HUES64 (cell line): ENCODE results near the gene TOR1AIP2.
A peak's percentile ranks its signal among the peaks of the same experiment; 100 is the strongest.

ENCODE experiments used
- H3K27ac ChIP-seq: 2 replicates; pipeline ENCODE4 v1.7.0; 2013; ENCODE audit warnings: low read depth, low read length, inconsistent platforms
- H3K27me3 ChIP-seq: 2 replicates; pipeline ENCODE4 v1.6.1; 2013; ENCODE audit warnings: mild to moderate bottlenecking, low read length; ENCODE audit not compliant: insufficient read depth
- H3K36me3 ChIP-seq: 2 replicates; pipeline ENCODE4 v1.6.1; 2013; ENCODE audit warnings: mild to moderate bottlenecking, low read length; ENCODE audit not compliant: insufficient read depth
- H3K4me1 ChIP-seq: 2 replicates; pipeline ENCODE4 v1.6.1; 2013; ENCODE audit warnings: mild to moderate bottlenecking, low read length, moderate library complexity; ENCODE audit not compliant: insufficient read depth
- H3K4me3 ChIP-seq: 2 replicates; pipeline ENCODE4 v1.5.1; 2013; ENCODE audit warnings: mild to moderate bottlenecking, low read length, moderate library complexity
- H3K9ac ChIP-seq: 2 replicates; pipeline ENCODE4 v1.6.1; 2013; ENCODE audit warnings: mild to moderate bottlenecking, low read depth, low read length
- H3K9me3 ChIP-seq: 2 replicates; pipeline ENCODE4 v1.6.1; 2013; ENCODE audit warnings: low read depth, low read length; ENCODE audit not compliant: insufficient read depth
- WGBS: fragments of 150-250, 120-280 bp; methylation state at CpG from one replicate; pipeline ENCODE4 v1.1.7; 2013; ENCODE audit warnings: missing lambda C conversion rate; 5-methylcytosine and 5-hydroxymethylcytosine counted together

Gene TOR1AIP2

DNA sequence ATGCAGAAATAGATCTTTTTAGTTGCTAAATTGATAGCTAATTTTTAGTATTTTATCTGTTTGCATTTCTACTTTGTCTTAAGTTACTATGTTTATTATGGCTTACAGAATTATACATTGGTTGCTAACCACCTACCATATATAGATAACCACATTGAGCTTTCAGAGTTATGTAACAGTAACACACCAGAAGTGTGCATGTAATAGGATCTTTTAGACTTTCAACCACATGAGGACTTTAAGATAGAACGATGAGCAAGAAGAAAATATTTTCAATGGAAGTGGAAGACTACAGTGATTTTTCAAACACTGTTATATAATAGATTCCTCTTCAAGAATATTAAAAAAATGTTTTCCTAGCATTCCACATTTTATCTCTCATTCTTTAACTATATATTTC is 33.3 kb upstream of the TOR1AIP2 start:
- Histone ChIP-seq H3K36me3 (peaks cover 73% of the 10 kb centered on the region), H3K9ac (no peak overlapping the region), H3K4me1 (no peaks in the 10 kb centered on the region), H3K27ac (no peak overlapping the region), H3K9me3 (peaks cover 2% of the 10 kb centered on the region; the same call in 1 of the 2 replicates), H3K4me3 (no peak overlapping the region), H3K27me3 (no peaks in the 10 kb centered on the region)
- no CpG with 5 or more reads among the region's 1 CpG for WGBS

DNA sequence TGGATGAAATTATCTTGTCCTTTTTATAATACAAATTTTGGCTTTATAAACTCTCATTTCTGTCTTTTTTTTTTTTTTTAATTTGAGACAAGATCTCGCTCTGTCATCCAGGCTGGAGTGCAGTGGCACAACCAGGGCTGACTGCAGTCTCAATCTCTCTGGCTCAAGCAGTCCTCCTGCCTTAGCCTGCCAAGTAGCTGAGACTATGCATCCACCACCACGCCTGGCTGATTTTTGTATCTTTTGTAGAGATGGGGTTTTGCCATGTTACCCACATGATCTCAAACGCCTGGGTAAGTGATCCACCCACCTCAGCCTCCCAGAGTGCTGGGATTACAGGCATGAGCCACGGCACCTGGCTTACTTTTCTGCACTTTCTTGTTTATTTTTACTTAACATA is 12.0 kb upstream of the TOR1AIP2 start:
- no peak overlapping the region for H3K9ac ChIP-seq
- no peaks in the 10 kb centered on the region for H3K9me3 ChIP-seq
- no peak overlapping the region for H3K4me3 ChIP-seq
- H3K4me1 ChIP-seq, result no peaks in the 10 kb centered on the region
- H3K27ac ChIP-seq, result no peak overlapping the region
- 91% methylated on average over 4 of the region's 4 CpGs for WGBS
- no peaks in the 10 kb centered on the region for H3K27me3 ChIP-seq
- peaks cover 59% of the 10 kb centered on the region for H3K36me3 ChIP-seq

DNA sequence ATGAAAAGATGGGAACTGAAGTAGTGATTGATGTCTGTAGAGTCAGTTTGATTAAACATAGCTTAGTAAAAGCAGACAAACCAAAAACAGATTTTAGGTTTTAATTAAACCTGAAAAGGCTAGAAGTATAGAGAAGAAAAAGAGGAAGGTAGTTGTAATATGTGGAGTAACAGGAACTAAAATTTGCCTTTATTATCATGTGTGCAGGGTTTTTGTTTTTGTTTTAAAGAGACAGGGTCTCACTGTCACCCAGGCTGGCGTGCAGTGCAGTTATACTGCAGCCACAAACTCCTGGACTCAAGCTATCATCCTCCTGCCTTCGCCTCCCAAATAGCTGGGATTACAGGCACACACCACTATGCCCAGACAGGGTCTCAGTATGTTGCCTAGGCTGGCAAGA is 10.5 kb upstream of the TOR1AIP2 start:
- H3K27me3 ChIP-seq, result no peaks in the 10 kb centered on the region
- H3K36me3 ChIP-seq, result peaks cover 57% of the 10 kb centered on the region
- WGBS, result 94% methylated on average over 2 of the region's 2 CpGs
- H3K9me3 ChIP-seq, result no peaks in the 10 kb centered on the region
- H3K4me1 ChIP-seq, result peaks cover 6% of the 10 kb centered on the region
- no peak overlapping the region for H3K27ac ChIP-seq
- H3K9ac ChIP-seq, result no peak overlapping the region
- H3K4me3 ChIP-seq, result no peak overlapping the region

DNA sequence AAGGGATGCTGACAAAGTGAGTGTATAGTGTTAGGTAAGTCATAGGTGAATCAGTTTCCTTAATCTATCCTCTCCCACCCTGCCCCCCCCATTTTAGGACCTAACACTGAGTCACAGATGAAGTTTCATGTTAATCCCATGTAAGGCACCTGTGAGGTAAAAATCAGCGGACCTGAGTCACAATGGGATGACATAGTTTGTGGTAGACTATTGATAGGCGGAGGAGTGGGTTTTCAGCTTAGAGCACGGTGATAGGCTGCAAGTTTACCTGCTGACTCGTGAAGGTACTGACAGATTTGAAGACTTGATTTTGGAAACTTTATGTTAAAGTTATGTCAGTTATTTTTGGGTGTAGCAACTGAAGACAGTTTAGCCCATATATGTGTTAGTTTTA is 6.1 kb upstream of the TOR1AIP2 start:
- Histone ChIP-seq H3K27me3 (no peaks in the 10 kb centered on the region), H3K9me3 (no peaks in the 10 kb centered on the region), H3K36me3 (peaks cover 27% of the 10 kb centered on the region), H3K4me1 (peaks cover 13% of the 10 kb centered on the region), H3K9ac (peak overlapping the region; percentile 95; the same call in 1 of the 2 replicates), H3K27ac (peak overlapping the region; percentile 99; the same call in 1 of the 2 replicates), H3K4me3 (peak overlapping the region; percentile 86)
- 18% methylated on average over 4 of the region's 4 CpGs for WGBS

DNA sequence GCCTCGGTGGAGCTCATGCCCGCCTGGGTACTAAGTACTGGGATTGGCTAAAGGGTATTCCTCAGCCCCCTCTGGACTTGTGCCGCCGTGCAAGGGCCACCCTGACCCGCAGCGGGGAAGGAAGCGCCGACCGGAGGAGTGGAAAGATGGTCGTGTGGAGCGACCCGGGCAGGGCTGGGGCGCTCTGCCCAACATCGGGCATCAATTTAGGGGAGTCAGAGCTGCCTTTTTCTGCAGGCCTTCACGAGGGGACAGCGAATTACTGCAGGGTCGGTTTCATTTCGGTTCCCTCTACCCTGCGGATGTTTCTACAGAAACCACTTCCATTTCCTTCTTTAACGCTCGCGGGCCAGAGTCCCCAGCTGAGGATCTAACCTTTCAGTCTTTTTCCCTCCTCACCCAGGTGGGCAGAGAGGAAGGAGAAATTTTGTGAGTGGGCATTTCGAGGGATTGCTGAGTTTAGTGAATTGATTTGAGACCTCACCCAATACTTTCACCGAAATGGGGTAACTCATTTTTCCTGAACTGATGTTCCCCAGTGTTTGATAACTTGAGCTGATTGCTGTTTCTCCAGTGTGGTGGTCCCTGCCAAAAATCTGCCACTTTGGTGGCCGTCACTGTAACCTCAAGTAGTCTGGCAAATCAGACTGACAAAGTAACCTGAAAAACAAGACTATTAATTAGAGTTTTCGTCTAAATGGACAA is 5.6 kb upstream of the TOR1AIP2 start:
- H3K4me3 ChIP-seq, result peak overlapping the region; percentile 86
- WGBS, result under 1% methylated on average over 25 of the region's 26 CpGs

DNA sequence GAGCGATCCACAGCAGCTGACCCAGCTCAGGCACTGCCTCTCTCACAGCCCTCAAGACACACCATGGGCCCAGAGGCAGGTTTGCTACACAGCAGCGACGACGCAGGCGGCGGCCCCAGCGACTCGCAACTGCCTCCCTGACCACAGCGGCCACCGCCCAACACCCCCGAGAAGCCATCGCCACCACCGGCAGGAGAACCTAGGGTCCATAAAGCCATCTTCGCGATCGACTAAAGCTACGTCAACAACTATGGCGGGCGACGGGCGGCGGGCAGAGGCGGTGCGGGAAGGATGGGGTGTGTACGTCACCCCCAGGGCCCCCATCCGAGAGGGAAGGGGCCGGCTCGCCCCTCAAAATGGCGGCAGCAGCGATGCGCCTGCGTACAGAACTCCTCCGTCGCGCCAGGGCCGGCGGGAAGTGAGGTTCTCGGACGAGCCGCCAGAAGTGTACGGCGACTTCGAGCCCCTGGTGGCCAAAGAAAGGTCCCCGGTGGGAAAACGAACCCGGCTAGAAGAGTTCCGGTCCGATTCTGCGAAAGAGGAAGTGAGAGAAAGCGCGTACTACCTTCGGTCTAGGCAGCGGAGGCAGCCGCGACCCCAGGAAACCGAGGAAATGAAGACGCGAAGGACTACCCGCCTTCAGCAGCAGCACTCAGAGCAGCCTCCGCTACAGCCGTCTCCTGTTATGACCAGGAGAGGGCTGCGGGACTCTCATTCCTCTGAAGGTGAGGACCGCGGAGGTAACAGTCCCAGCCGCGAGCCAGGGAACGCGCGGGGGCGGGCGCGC is 4.8 kb upstream of the TOR1AIP2 start, which contains the start of gene TOR1AIP1:
Gene TOR1AIP1, plus strand, starts transcription at position 33 of the 787 bp plus-strand sequence. Its CDS starts 218 bp downstream, at position 251.
- Histone ChIP-seq H3K4me3 (peak within 1 kb of the TSS; percentile 86), H3K27me3 (no peaks in the 10 kb centered on the region), H3K4me1 (peaks cover 13% of the 10 kb centered on the region), H3K27ac (peak within 1 kb of the TSS; percentile 99), H3K9me3 (no peaks in the 10 kb centered on the region), H3K36me3 (peaks cover 20% of the 10 kb centered on the region), H3K9ac (peak within 1 kb of the TSS; percentile 95)
- under 1% methylated on average over 72 of the region's 72 CpGs for WGBS

More for the DNA sequence above, 5.6 kb upstream of the TOR1AIP2 start:
- Histone ChIP-seq H3K27me3 (no peaks in the 10 kb centered on the region), H3K9ac (peak overlapping the region; percentile 95), H3K27ac (peak overlapping the region; percentile 99), H3K36me3 (peaks cover 23% of the 10 kb centered on the region), H3K4me1 (peaks cover 13% of the 10 kb centered on the region), H3K9me3 (no peaks in the 10 kb centered on the region)

DNA sequence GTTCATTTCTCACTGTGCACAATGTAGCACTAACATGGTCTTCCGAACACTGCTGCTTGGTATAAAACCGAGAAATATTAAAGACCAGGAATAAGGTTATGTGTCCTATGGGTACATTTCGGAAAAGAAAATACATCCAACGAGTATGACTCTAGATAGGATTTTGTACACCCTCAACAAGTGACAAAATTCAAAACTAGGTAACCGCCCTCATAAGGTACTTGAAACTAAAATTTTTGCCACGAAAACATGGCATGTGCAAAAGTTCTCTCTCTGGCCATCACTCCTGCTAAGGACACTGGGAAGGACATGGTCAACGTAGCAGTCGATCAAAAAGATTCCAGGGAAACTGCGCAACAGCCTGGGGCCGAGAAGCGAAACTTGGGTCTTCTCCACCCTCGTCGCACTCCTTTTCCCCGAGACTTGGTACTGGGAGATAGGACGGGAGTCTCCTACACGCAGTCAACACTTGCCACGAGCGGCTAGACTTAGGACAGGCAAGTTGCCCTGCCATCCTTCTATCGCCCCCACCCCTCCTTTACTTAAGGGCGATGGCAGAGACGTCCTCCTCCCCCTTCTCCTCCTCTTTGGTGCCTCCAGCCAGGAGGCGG is 4.1 kb upstream of the TOR1AIP2 start:
- H3K27me3 ChIP-seq, result no peaks in the 10 kb centered on the region
- H3K4me3 ChIP-seq, result peak overlapping the region; percentile 86
- no peaks in the 10 kb centered on the region for H3K9me3 ChIP-seq
- H3K27ac ChIP-seq, result peak overlapping the region; percentile 99
- peak overlapping the region; percentile 95 for H3K9ac ChIP-seq
- H3K36me3 ChIP-seq, result peaks cover 19% of the 10 kb centered on the region
- WGBS, result 12% methylated on average over 22 of the region's 22 CpGs
- H3K4me1 ChIP-seq, result peaks cover 13% of the 10 kb centered on the region

DNA sequence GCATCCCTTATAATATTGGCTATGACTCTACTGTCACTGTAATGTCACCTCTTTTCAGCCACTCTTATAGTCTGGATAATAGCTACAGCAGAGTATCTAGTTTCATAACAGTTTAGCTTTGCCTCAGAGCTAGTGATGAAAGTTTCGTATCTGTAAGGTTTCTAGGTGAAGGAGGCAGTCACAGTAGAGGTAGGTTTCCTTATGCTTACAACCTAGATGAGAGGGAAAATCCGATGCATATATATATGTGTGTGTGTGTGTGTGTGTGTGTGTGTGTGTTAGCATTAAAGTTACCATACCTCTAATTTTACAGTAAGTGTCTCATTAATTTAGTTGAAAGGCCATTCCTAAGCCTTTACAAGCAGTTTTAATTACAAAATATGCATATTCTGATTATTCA is 2.2 kb upstream of the TOR1AIP2 start:
- peaks cover 13% of the 10 kb centered on the region for H3K4me1 ChIP-seq
- no peak overlapping the region for H3K9ac ChIP-seq
- no peaks in the 10 kb centered on the region for H3K9me3 ChIP-seq
- H3K27ac ChIP-seq, result no peak overlapping the region
- 96% methylated on average over 2 of the region's 2 CpGs for WGBS
- H3K36me3 ChIP-seq, result peaks cover 13% of the 10 kb centered on the region
- H3K27me3 ChIP-seq, result no peaks in the 10 kb centered on the region
- no peak overlapping the region for H3K4me3 ChIP-seq

DNA sequence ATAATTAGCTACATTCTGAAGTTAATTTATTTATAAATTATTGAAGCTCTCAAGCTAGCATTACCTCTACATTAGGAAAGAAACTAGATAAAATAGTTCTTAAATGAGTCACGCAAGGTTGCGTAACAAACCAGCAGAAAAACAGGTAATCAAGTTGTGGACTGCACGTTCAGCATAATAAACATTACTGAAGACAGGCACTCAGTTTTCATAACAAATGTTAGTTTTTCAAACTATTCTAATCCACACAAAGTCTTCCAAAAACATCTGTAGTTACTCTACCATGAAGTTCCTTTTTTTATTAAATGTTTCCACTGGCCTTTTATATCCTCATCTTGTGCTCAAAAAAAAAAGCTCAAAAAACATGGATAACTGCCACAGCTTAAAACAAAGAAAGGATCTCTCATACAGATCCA is 1.3 kb downstream of the TOR1AIP2 start:
- Histone ChIP-seq H3K27ac (no peak overlapping the region), H3K4me3 (peak overlapping the region; percentile 87), H3K36me3 (peaks cover 35% of the 10 kb centered on the region), H3K9ac (no peak overlapping the region; the same call in 1 of the 2 replicates), H3K4me1 (peaks cover 3% of the 10 kb centered on the region; the same call in 1 of the 2 replicates), H3K9me3 (no peaks in the 10 kb centered on the region), H3K27me3 (no peaks in the 10 kb centered on the region)
- WGBS, result 84% methylated on average over 3 of the region's 3 CpGs

DNA sequence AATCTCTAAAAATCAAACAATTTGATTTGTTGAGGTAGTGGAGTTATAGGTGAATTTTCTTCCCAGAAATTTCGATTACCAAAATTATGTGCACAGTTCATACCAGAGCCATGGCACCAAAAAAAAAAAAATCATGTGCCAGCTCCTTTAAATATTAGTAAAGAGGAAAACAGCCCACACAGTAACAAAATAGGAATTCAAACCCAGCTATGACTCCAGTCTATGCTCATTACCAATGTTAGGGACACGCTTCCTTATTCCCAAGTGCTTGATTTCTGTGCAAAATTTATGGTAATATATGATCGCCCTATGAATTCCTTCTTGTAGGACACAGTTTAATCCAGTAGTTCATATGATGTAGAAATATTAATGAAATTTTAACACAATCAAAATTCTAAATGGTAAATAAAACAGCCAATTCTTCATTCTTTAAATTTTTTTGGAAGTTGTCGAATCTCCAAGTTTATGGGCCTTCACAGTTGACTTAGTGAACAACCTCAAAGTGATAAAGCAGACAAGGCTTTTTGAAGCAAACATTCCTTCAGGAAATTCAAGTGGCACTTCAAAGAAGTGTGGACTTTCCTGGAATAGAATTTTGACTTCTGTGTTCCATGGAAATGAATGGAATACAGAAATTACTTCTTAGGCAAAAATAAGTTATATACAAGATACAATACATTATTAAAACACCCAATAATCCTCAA is 1.9 kb downstream of the TOR1AIP2 start:
- H3K4me3 ChIP-seq, result peak overlapping the region; percentile 87; the same call in 1 of the 2 replicates

More for the DNA sequence above, 1.9 kb downstream of the TOR1AIP2 start:
- Histone ChIP-seq H3K27ac (no peak overlapping the region), H3K36me3 (peaks cover 35% of the 10 kb centered on the region), H3K4me1 (no peaks in the 10 kb centered on the region; the same call in 1 of the 2 replicates), H3K27me3 (no peaks in the 10 kb centered on the region), H3K9ac (no peak overlapping the region), H3K9me3 (no peaks in the 10 kb centered on the region)
- 97% methylated on average over 3 of the region's 4 CpGs for WGBS
